ENCODE results near the gene PHYKPL.
A peak's percentile ranks its signal among the peaks of the same experiment; 100 is the strongest.

The PHYKPL gene

GRCh38 chr5:178222292-178222691 is 10.3 kb downstream of the PHYKPL start:
- DNase-seq, result no peak

GRCh38 chr5:178221853-178222252 is 10.7 kb downstream of the PHYKPL start:
- no peak for DNase-seq

- no peak for DNase-seq
Observed at GRCh38 chr5:178221282-178221681, 11.3 kb downstream of the PHYKPL start.

GRCh38 chr5:178218827-178219226 is 13.8 kb downstream of the PHYKPL start:
- no peak for DNase-seq

GRCh38 chr5:178218237-178218776 is 14.3 kb downstream of the PHYKPL start:
- no peak for DNase-seq

- DNase-seq, result no peak
Observed at GRCh38 chr5:178216779-178217178, 15.8 kb downstream of the PHYKPL start.

GRCh38 chr5:178216088-178216534 is 16.5 kb downstream of the PHYKPL start:
- DNase-seq, result no peak

- no peak for DNase-seq
Observed at GRCh38 chr5:178215280-178216002, 17.2 kb downstream of the PHYKPL start.

- no peak for DNase-seq
Observed at GRCh38 chr5:178214160-178214803, 18.3 kb downstream of the PHYKPL start.

GRCh38 chr5:178213748-178214151 is 18.9 kb downstream of the PHYKPL start:
- DNase-seq, result no peak

GRCh38 chr5:178213003-178213461 is 19.6 kb downstream of the PHYKPL start:
- no peak for DNase-seq

GRCh38 chr5:178212241-178213002 is 20.2 kb downstream of the PHYKPL start:
- DNase-seq, result no peak

GRCh38 chr5:178211095-178212048 is 21.2 kb downstream of the PHYKPL start:
- DNase-seq, result no peak

- DNase-seq, result no peak
Observed at GRCh38 chr5:178210686-178211085, 21.9 kb downstream of the PHYKPL start.

- no peak for DNase-seq
Observed at GRCh38 chr5:178210073-178210535, 22.5 kb downstream of the PHYKPL start.

GRCh38 chr5:178209334-178210072 is 23.1 kb downstream of the PHYKPL start:
- no peak for DNase-seq

GRCh38 chr5:178208540-178209227 is 23.9 kb downstream of the PHYKPL start:
- no peak for DNase-seq

GRCh38 chr5:178207917-178208280 is 24.7 kb downstream of the PHYKPL start:
- DNase-seq, result peak in 1 of 2 donors; percentile 9

- DNase-seq, result peak in 1 of 2 donors; percentile 2
Observed at GRCh38 chr5:178207183-178207916, 25.3 kb downstream of the PHYKPL start.

All from CD4-positive, alpha-beta T cell treated with Interleukin-4 for 1 hour (primary cell).